Testis (tissue), 2 donors: Measurements from ENCODE around the gene SLC25A29.

Experiments
- POLR2A ChIP-seq: fragments of 450-650 bp; IDR thresholded peaks from one replicate; pipeline ENCODE4 v1.6.1; 2017; ENCODE audit warnings: antibody characterized with exemption, mild to moderate bottlenecking, moderate library complexity
- TF ChIP-seq, protein P1 (sequence below), 3 experiments: fragments of 450-650 bp in 2 of 3; fragments of 200-600 bp in 1 of 3; sonication (generic) in 1 of 3; IDR thresholded peaks; one replicate each; pipeline ENCODE4 v1.5.1; 2016 to 2019; ENCODE audit warnings: antibody characterized with exemption in 3 of 3, mild to moderate bottlenecking in 2 of 3, moderate library complexity in 1 of 3

- TF ChIP-seq, protein P1, sequence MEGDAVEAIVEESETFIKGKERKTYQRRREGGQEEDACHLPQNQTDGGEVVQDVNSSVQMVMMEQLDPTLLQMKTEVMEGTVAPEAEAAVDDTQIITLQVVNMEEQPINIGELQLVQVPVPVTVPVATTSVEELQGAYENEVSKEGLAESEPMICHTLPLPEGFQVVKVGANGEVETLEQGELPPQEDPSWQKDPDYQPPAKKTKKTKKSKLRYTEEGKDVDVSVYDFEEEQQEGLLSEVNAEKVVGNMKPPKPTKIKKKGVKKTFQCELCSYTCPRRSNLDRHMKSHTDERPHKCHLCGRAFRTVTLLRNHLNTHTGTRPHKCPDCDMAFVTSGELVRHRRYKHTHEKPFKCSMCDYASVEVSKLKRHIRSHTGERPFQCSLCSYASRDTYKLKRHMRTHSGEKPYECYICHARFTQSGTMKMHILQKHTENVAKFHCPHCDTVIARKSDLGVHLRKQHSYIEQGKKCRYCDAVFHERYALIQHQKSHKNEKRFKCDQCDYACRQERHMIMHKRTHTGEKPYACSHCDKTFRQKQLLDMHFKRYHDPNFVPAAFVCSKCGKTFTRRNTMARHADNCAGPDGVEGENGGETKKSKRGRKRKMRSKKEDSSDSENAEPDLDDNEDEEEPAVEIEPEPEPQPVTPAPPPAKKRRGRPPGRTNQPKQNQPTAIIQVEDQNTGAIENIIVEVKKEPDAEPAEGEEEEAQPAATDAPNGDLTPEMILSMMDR (IDR thresholded peaks at IDR 0.05) = no peak
- no peak for TF ChIP-seq POLR2A
These were observed 34.2 kb upstream of the SLC25A29 start for GRCh38 chr14:100340423-100340813.
